ENCODE results near the gene SAYSD1. TPM values are rescaled to one million over a fixed set of nuclear protein-coding genes. Genes with fewer than 3 reads are reported as not detected.

The SAYSD1 gene
- polyA plus RNA-seq, result 1 to 10 TPM; 7.8 to 7.9 TPM

GRCh38 chr6:39114704-39115599 lies at the start of gene SAYSD1:
TSS of gene SAYSD1 (minus strand) at chr6:39115186. CDS start at chr6:39115089, 97 bp downstream.
- 1% methylated on average over 67 to 68 of the region's 68 CpGs for WGBS, 2 donors
- Histone ChIP-seq H3K27ac (ENCODE audit: low read depth in 2 of 2, low read length in 1 of 2) (peak within 1 kb of the TSS; percentile 95 to 99), H3K36me3 (ENCODE audit: control insufficient read depth in 2 of 2, insufficient read depth in 2 of 2, low read length in 1 of 2) (no peaks in the 10 kb centered on the region), H3K4me3 (ENCODE audit: low read depth in 1 of 2, low read length in 2 of 2) (peak within 1 kb of the TSS; percentile 53 to 68), H3K4me1 (ENCODE audit: control insufficient read depth in 2 of 2, insufficient read depth in 2 of 2, low read length in 1 of 2) (peaks cover 0 to 3% of the 10 kb centered on the region in 2 donors), H3K9me3 (ENCODE audit: control insufficient read depth in 2 of 2, insufficient read depth in 1 of 2, low read depth in 1 of 2, low read length in 1 of 2) (no peaks in the 10 kb centered on the region), H3K27me3 (ENCODE audit: control insufficient read depth in 1 of 2, insufficient read depth in 2 of 2, low read length in 2 of 2) (no peaks in the 10 kb centered on the region)

- H3K27me3 ChIP-seq (ENCODE audit: control insufficient read depth in 1 of 2, insufficient read depth in 2 of 2, low read length in 2 of 2), result no peaks in the 10 kb centered on the region
- no peaks in the 10 kb centered on the region for H3K36me3 ChIP-seq (ENCODE audit: control insufficient read depth in 2 of 2, insufficient read depth in 2 of 2, low read length in 1 of 2)
- H3K9me3 ChIP-seq (ENCODE audit: control insufficient read depth in 2 of 2, insufficient read depth in 1 of 2, low read depth in 1 of 2, low read length in 1 of 2), result no peaks in the 10 kb centered on the region
- no peak overlapping the region for H3K4me3 ChIP-seq (ENCODE audit: low read depth in 1 of 2, low read length in 2 of 2)
- 71 to 78% methylated on average over 3 of the region's 3 CpGs for WGBS, 2 donors
- no peak overlapping the region for H3K27ac ChIP-seq (ENCODE audit: low read depth in 2 of 2, low read length in 1 of 2)
- H3K4me1 ChIP-seq (ENCODE audit: control insufficient read depth in 2 of 2, insufficient read depth in 2 of 2, low read length in 1 of 2), result no peaks in the 10 kb centered on the region
Observed at GRCh38 chr6:39157511-39157910, 42.5 kb upstream of the SAYSD1 start.

GRCh38 chr6:39156801-39157200 lies 41.8 kb upstream of the SAYSD1 start:
- H3K27me3 ChIP-seq (ENCODE audit: control insufficient read depth in 1 of 2, insufficient read depth in 2 of 2, low read length in 2 of 2), result no peaks in the 10 kb centered on the region
- no peaks in the 10 kb centered on the region for H3K36me3 ChIP-seq (ENCODE audit: control insufficient read depth in 2 of 2, insufficient read depth in 2 of 2, low read length in 1 of 2)
- no peak overlapping the region for H3K4me3 ChIP-seq (ENCODE audit: low read depth in 1 of 2, low read length in 2 of 2)
- H3K9me3 ChIP-seq (ENCODE audit: control insufficient read depth in 2 of 2, insufficient read depth in 1 of 2, low read depth in 1 of 2, low read length in 1 of 2), result no peaks in the 10 kb centered on the region
- H3K4me1 ChIP-seq (ENCODE audit: control insufficient read depth in 2 of 2, insufficient read depth in 2 of 2, low read length in 1 of 2), result no peaks in the 10 kb centered on the region
- no peak overlapping the region for H3K27ac ChIP-seq (ENCODE audit: low read depth in 2 of 2, low read length in 1 of 2)
- 78% methylated on average over 3 of the region's 3 CpGs for WGBS, 2 donors

- 71 to 88% methylated on average over 4 of the region's 4 CpGs for WGBS, 2 donors
Observed at GRCh38 chr6:39154705-39155104, 39.7 kb upstream of the SAYSD1 start.

GRCh38 chr6:39153766-39154397 lies 38.9 kb upstream of the SAYSD1 start:
- H3K36me3 ChIP-seq (ENCODE audit: control insufficient read depth in 2 of 2, insufficient read depth in 2 of 2, low read length in 1 of 2), result no peaks in the 10 kb centered on the region
- no peaks in the 10 kb centered on the region for H3K4me1 ChIP-seq (ENCODE audit: control insufficient read depth in 2 of 2, insufficient read depth in 2 of 2, low read length in 1 of 2)
- no peak overlapping the region for H3K4me3 ChIP-seq (ENCODE audit: low read depth in 1 of 2, low read length in 2 of 2)
- 82 to 83% methylated on average over 6 of the region's 6 CpGs for WGBS, 2 donors
- H3K27ac ChIP-seq (ENCODE audit: low read depth in 2 of 2, low read length in 1 of 2), result no peak overlapping the region
- no peaks in the 10 kb centered on the region for H3K27me3 ChIP-seq (ENCODE audit: control insufficient read depth in 1 of 2, insufficient read depth in 2 of 2, low read length in 2 of 2)
- no peaks in the 10 kb centered on the region for H3K9me3 ChIP-seq (ENCODE audit: control insufficient read depth in 2 of 2, insufficient read depth in 1 of 2, low read depth in 1 of 2, low read length in 1 of 2)

More at GRCh38 chr6:39154705-39155104, 39.7 kb upstream of the SAYSD1 start:
- no peak overlapping the region for H3K27ac ChIP-seq (ENCODE audit: low read depth in 2 of 2, low read length in 1 of 2)
- H3K4me3 ChIP-seq (ENCODE audit: low read depth in 1 of 2, low read length in 2 of 2), result no peak overlapping the region
- H3K9me3 ChIP-seq (ENCODE audit: control insufficient read depth in 2 of 2, insufficient read depth in 1 of 2, low read depth in 1 of 2, low read length in 1 of 2), result no peaks in the 10 kb centered on the region
- no peaks in the 10 kb centered on the region for H3K36me3 ChIP-seq (ENCODE audit: control insufficient read depth in 2 of 2, insufficient read depth in 2 of 2, low read length in 1 of 2)
- no peaks in the 10 kb centered on the region for H3K27me3 ChIP-seq (ENCODE audit: control insufficient read depth in 1 of 2, insufficient read depth in 2 of 2, low read length in 2 of 2)
- H3K4me1 ChIP-seq (ENCODE audit: control insufficient read depth in 2 of 2, insufficient read depth in 2 of 2, low read length in 1 of 2), result no peaks in the 10 kb centered on the region

- H3K27ac ChIP-seq (ENCODE audit: low read depth in 2 of 2, low read length in 1 of 2), result no peak overlapping the region
- no peaks in the 10 kb centered on the region for H3K36me3 ChIP-seq (ENCODE audit: control insufficient read depth in 2 of 2, insufficient read depth in 2 of 2, low read length in 1 of 2)
- 61 to 71% methylated on average over 5 of the region's 5 CpGs for WGBS, 2 donors
- H3K9me3 ChIP-seq (ENCODE audit: control insufficient read depth in 2 of 2, insufficient read depth in 1 of 2, low read depth in 1 of 2, low read length in 1 of 2), result no peaks in the 10 kb centered on the region
- H3K27me3 ChIP-seq (ENCODE audit: control insufficient read depth in 1 of 2, insufficient read depth in 2 of 2, low read length in 2 of 2), result no peaks in the 10 kb centered on the region
- H3K4me1 ChIP-seq (ENCODE audit: control insufficient read depth in 2 of 2, insufficient read depth in 2 of 2, low read length in 1 of 2), result no peaks in the 10 kb centered on the region
- no peak overlapping the region for H3K4me3 ChIP-seq (ENCODE audit: low read depth in 1 of 2, low read length in 2 of 2)
Observed at GRCh38 chr6:39152262-39152661, 37.3 kb upstream of the SAYSD1 start.

- Histone ChIP-seq H3K4me1 (ENCODE audit: control insufficient read depth in 2 of 2, insufficient read depth in 2 of 2, low read length in 1 of 2) (no peaks in the 10 kb centered on the region), H3K27ac (ENCODE audit: low read depth in 2 of 2, low read length in 1 of 2) (no peak overlapping the region), H3K9me3 (ENCODE audit: control insufficient read depth in 2 of 2, insufficient read depth in 1 of 2, low read depth in 1 of 2, low read length in 1 of 2) (no peaks in the 10 kb centered on the region), H3K4me3 (ENCODE audit: low read depth in 1 of 2, low read length in 2 of 2) (no peak overlapping the region), H3K27me3 (ENCODE audit: control insufficient read depth in 1 of 2, insufficient read depth in 2 of 2, low read length in 2 of 2) (no peaks in the 10 kb centered on the region), H3K36me3 (ENCODE audit: control insufficient read depth in 2 of 2, insufficient read depth in 2 of 2, low read length in 1 of 2) (no peaks in the 10 kb centered on the region)
- WGBS, 2 donors, result 59 to 70% methylated on average over 3 of the region's 3 CpGs
Observed at GRCh38 chr6:39151211-39151610, 36.2 kb upstream of the SAYSD1 start.

GRCh38 chr6:39144481-39145173 lies 29.6 kb upstream of the SAYSD1 start:
- H3K27ac ChIP-seq (ENCODE audit: low read depth in 2 of 2, low read length in 1 of 2), result no peak overlapping the region
- no peak overlapping the region for H3K4me3 ChIP-seq (ENCODE audit: low read depth in 1 of 2, low read length in 2 of 2)
- H3K27me3 ChIP-seq (ENCODE audit: control insufficient read depth in 1 of 2, insufficient read depth in 2 of 2, low read length in 2 of 2), result no peaks in the 10 kb centered on the region
- no peaks in the 10 kb centered on the region for H3K4me1 ChIP-seq (ENCODE audit: control insufficient read depth in 2 of 2, insufficient read depth in 2 of 2, low read length in 1 of 2)
- 88 to 100% methylated on average over 1 of the region's 1 CpG for WGBS, 2 donors
- no peaks in the 10 kb centered on the region for H3K36me3 ChIP-seq (ENCODE audit: control insufficient read depth in 2 of 2, insufficient read depth in 2 of 2, low read length in 1 of 2)
- no peaks in the 10 kb centered on the region for H3K9me3 ChIP-seq (ENCODE audit: control insufficient read depth in 2 of 2, insufficient read depth in 1 of 2, low read depth in 1 of 2, low read length in 1 of 2)

GRCh38 chr6:39143238-39143930 lies 28.4 kb upstream of the SAYSD1 start:
- 44 to 56% methylated on average over 13 of the region's 13 CpGs for WGBS, 2 donors
- Histone ChIP-seq H3K27ac (ENCODE audit: low read depth in 2 of 2, low read length in 1 of 2) (no peak overlapping the region), H3K9me3 (ENCODE audit: control insufficient read depth in 2 of 2, insufficient read depth in 1 of 2, low read depth in 1 of 2, low read length in 1 of 2) (no peaks in the 10 kb centered on the region), H3K36me3 (ENCODE audit: control insufficient read depth in 2 of 2, insufficient read depth in 2 of 2, low read length in 1 of 2) (no peaks in the 10 kb centered on the region), H3K4me1 (ENCODE audit: control insufficient read depth in 2 of 2, insufficient read depth in 2 of 2, low read length in 1 of 2) (no peaks in the 10 kb centered on the region), H3K4me3 (ENCODE audit: low read depth in 1 of 2, low read length in 2 of 2) (no peak overlapping the region), H3K27me3 (ENCODE audit: control insufficient read depth in 1 of 2, insufficient read depth in 2 of 2, low read length in 2 of 2) (no peaks in the 10 kb centered on the region)

All from esophagus (tissue), 2 donors.